IMR-90 (cell line): ENCODE measurements around the gene CREB5. TPM values are rescaled to one million over a fixed set of nuclear protein-coding genes. Genes with fewer than 3 reads are reported as not detected.

Experiments
- ATAC-seq: fragments of 200-7000 bp; cut with Tn5 transposase; 2 replicates; pipeline ENCODE4 v1.9.1; 2020; ENCODE audit warnings: low read depth, mild to moderate bottlenecking, moderate library complexity
- BruUV-seq: library from RNA; stranded (reverse); fragments of 400-500 nt; replicated peaks from 2 replicates; lab custom pipeline; 2021; lab: Mats Ljungman, UMichigan
- CTCF ChIA-PET: fragments of 300-600 bp; formaldehyde crosslinking; extraction: SDS; loops from one replicate; lab custom pipeline; 2021; ENCODE audit warnings: antibody characterized with exemption; lab: Yijun Ruan, JAX
- POLR2A ChIA-PET: fragments of 300-600 bp; sonication (Branson Sonifier 250); formaldehyde crosslinking; loops from one replicate; lab custom pipeline; 2022; ENCODE audit warnings: antibody characterized with exemption; ENCODE audit not compliant: unreplicated experiment; lab: Charles Lee
- DNase-seq: peaks from one replicate; pipeline ENCODE4 v3.0.0; 2013
- H2AFZ ChIP-seq: replicated peaks from 2 replicates; pipeline ENCODE3; 2013; ENCODE audit warnings: low read length, mild to moderate bottlenecking; ENCODE audit not compliant: poor library complexity
- H2AK5ac ChIP-seq: 2 replicates; pipeline ENCODE4 v1.6.1; 2013; ENCODE audit warnings: low read depth, low read length, inconsistent platforms
- H2AK9ac ChIP-seq: replicated peaks from 2 replicates; pipeline ENCODE3; 2013; ENCODE audit warnings: mild to moderate bottlenecking, low read depth, low read length, moderate library complexity; ENCODE audit not compliant: poor library complexity
- H2BK120ac ChIP-seq: 2 replicates; pipeline ENCODE4 v1.6.1; 2013; ENCODE audit warnings: low read depth, low read length, inconsistent platforms
- H2BK15ac ChIP-seq: 3 replicates; pipeline ENCODE4 v1.6.1; 2013; ENCODE audit warnings: low read depth, low read length, inconsistent platforms
- H2BK20ac ChIP-seq: 2 replicates; pipeline ENCODE4 v1.6.1; 2013; ENCODE audit warnings: low read depth, mild to moderate bottlenecking, inconsistent platforms, low read length, moderate library complexity
- H2BK5ac ChIP-seq: 2 replicates; pipeline ENCODE4 v1.6.1; 2013; ENCODE audit warnings: mild to moderate bottlenecking, low read depth, low read length, inconsistent platforms; ENCODE audit not compliant: poor library complexity, severe bottlenecking
- H3K14ac ChIP-seq: replicated peaks from 2 replicates; pipeline ENCODE4 v1.6.1; 2013; ENCODE audit warnings: low read depth, low read length, inconsistent platforms
- H3K18ac ChIP-seq: 2 replicates; pipeline ENCODE4 v1.6.1; 2013; ENCODE audit warnings: low read depth, low read length, control low read depth
- H3K23ac ChIP-seq: 2 replicates; pipeline ENCODE4 v1.6.1; 2013; ENCODE audit warnings: low read depth, low read length, inconsistent platforms
- H3K27ac ChIP-seq: 2 replicates; pipeline ENCODE4 v1.5.1; 2013; ENCODE audit warnings: mild to moderate bottlenecking, control low read depth, low read length; ENCODE audit not compliant: insufficient read depth
- H3K27me3 ChIP-seq: 2 replicates; pipeline ENCODE4 v1.6.1; 2013; ENCODE audit warnings: low read length; ENCODE audit not compliant: control insufficient read depth, insufficient read depth
- H3K36me3 ChIP-seq: 2 replicates; pipeline ENCODE4 v1.6.1; 2013; ENCODE audit warnings: low read length, mixed read lengths; ENCODE audit not compliant: control insufficient read depth, insufficient read depth
- H3K4ac ChIP-seq: 2 replicates; pipeline ENCODE4 v1.6.1; 2013; ENCODE audit warnings: low read depth, low read length, inconsistent platforms
- H3K4me1 ChIP-seq: 2 replicates; pipeline ENCODE4 v1.6.1; 2013; ENCODE audit warnings: low read length, mixed read lengths; ENCODE audit not compliant: control insufficient read depth, insufficient read depth
- H3K4me2 ChIP-seq: 2 replicates; pipeline ENCODE4 v1.6.1; 2013; ENCODE audit warnings: low read depth, mild to moderate bottlenecking, control low read depth, low read length, moderate library complexity
- H3K4me3 ChIP-seq: 2 replicates; pipeline ENCODE4 v1.5.1; 2013; ENCODE audit warnings: low read depth, mild to moderate bottlenecking, control low read depth, low read length, moderate library complexity; ENCODE audit not compliant: insufficient read depth
- H3K56ac ChIP-seq: 2 replicates; pipeline ENCODE4 v1.6.1; 2013; ENCODE audit warnings: low read length, inconsistent platforms; ENCODE audit not compliant: insufficient read depth; ENCODE audit errors: extremely low read depth
- H3K79me1 ChIP-seq, 2 experiments: 2 replicates each; pipeline ENCODE4 v1.6.1; 2013; ENCODE audit warnings: low read length in 2 of 2, inconsistent platforms in 1 of 2, low read depth in 1 of 2
- H3K9ac ChIP-seq: 2 replicates; pipeline ENCODE4 v1.6.1; 2013; ENCODE audit warnings: low read depth, low read length, control low read depth
- H3K9me1 ChIP-seq: 2 replicates; pipeline ENCODE4 v1.6.1; 2013; ENCODE audit warnings: low read length, inconsistent platforms; ENCODE audit not compliant: insufficient read depth
- H3K9me3 ChIP-seq: 2 replicates; pipeline ENCODE4 v1.6.1; 2013; ENCODE audit warnings: low read length; ENCODE audit not compliant: control insufficient read depth, insufficient read depth
- H4K20me1 ChIP-seq: 2 replicates; pipeline ENCODE4 v1.6.1; 2013; ENCODE audit warnings: low read length, inconsistent platforms; ENCODE audit not compliant: insufficient read depth
- H4K5ac ChIP-seq: 2 replicates; pipeline ENCODE4 v1.6.1; 2013; ENCODE audit warnings: mild to moderate bottlenecking, low read depth, low read length, control low read depth
- H4K8ac ChIP-seq, 2 experiments: 2 replicates each; pipeline ENCODE4 v1.6.1; 2013; ENCODE audit warnings: low read depth in 2 of 2, low read length in 2 of 2, control low read depth in 1 of 2, inconsistent platforms in 1 of 2
- H4K91ac ChIP-seq: 2 replicates; pipeline ENCODE4 v1.6.1; 2013; ENCODE audit warnings: low read depth, low read length, inconsistent platforms; ENCODE audit not compliant: insufficient read depth
- BHLHE40 ChIP-seq: fragments of 150-350 bp; IDR thresholded peaks from 2 replicates; pipeline ENCODE4 v1.6.1; 2016; ENCODE audit warnings: mild to moderate bottlenecking, low read depth, low read length
- CEBPB ChIP-seq: IDR thresholded peaks from 2 replicates; pipeline ENCODE4 v1.6.1; 2012; ENCODE audit warnings: low read depth, low read length, improper control_type of control experiment
- CHD1 ChIP-seq: IDR thresholded peaks from 2 replicates; pipeline ENCODE4 v1.6.1; 2012; ENCODE audit warnings: low read depth, low read length, improper control_type of control experiment
- FOS ChIP-seq: fragments of 150-350 bp; IDR thresholded peaks from 2 replicates; pipeline ENCODE4 v1.6.1; 2016; ENCODE audit warnings: low read depth, low read length
- MAFK ChIP-seq: IDR thresholded peaks from 2 replicates; pipeline ENCODE4 v1.6.1; 2012; ENCODE audit warnings: low read depth, low read length, improper control_type of control experiment
- MAZ ChIP-seq: IDR thresholded peaks from 2 replicates; pipeline ENCODE4 v1.6.1; 2012; ENCODE audit warnings: low read depth, mild to moderate bottlenecking, low read length, improper control_type of control experiment, moderate library complexity, borderline replicate concordance
- MXI1 ChIP-seq: IDR thresholded peaks from 2 replicates; pipeline ENCODE4 v1.6.1; 2012; ENCODE audit warnings: low read depth, mild to moderate bottlenecking, low read length, moderate library complexity, borderline replicate concordance
- NFE2L2 ChIP-seq: fragments of 150-350 bp; IDR thresholded peaks from 2 replicates; pipeline ENCODE4 v1.6.1; 2016; ENCODE audit warnings: low read depth, mild to moderate bottlenecking, low read length
- POLR2A ChIP-seq: IDR thresholded peaks from 2 replicates; pipeline ENCODE4 v1.6.1; 2012; ENCODE audit warnings: mild to moderate bottlenecking, low read depth, low read length
- RAD21 ChIP-seq: IDR thresholded peaks from 2 replicates; pipeline ENCODE4 v1.6.1; 2012; ENCODE audit warnings: low read length, improper control_type of control experiment
- RCOR1 ChIP-seq: IDR thresholded peaks from 2 replicates; pipeline ENCODE4 v1.6.1; 2012; ENCODE audit warnings: mild to moderate bottlenecking, low read length, improper control_type of control experiment; ENCODE audit not compliant: insufficient replicate concordance
- RFX5 ChIP-seq: IDR thresholded peaks from 2 replicates; pipeline ENCODE4 v1.8.0; 2012; ENCODE audit warnings: low read depth, mild to moderate bottlenecking, low read length, moderate library complexity
- SMC3 ChIP-seq: fragments of 150-350 bp; IDR thresholded peaks from 2 replicates; pipeline ENCODE4 v1.6.1; 2016; ENCODE audit warnings: low read depth, mild to moderate bottlenecking, antibody characterized with exemption, low read length, moderate library complexity
- USF2 ChIP-seq: fragments of 150-350 bp; IDR thresholded peaks from 2 replicates; pipeline ENCODE4 v1.6.1; 2017; ENCODE audit warnings: mild to moderate bottlenecking, antibody characterized with exemption, low read length, low read depth
- WGBS, 2 experiments: methylation state at CpG; one replicate each; pipeline versions ENCODE4 v1.1.5 to v1.1.7; 2013; ENCODE audit warnings: missing lambda C conversion rate in 2 of 2; ENCODE audit not compliant: insufficient read length in 1 of 2; ENCODE audit errors: extremely low coverage in 2 of 2; 5-methylcytosine and 5-hydroxymethylcytosine counted together
- dilution Hi-C: fragments of 300-500 bp; cut with HindIII; formaldehyde crosslinking; loops from one replicate; pipeline ENCODE4 v1.14.3; 2018; ENCODE audit warnings: low sequenced_read_pairs; ENCODE audit not compliant: unreplicated experiment
- in situ Hi-C: fragments of 300-500 bp; cut with MboI; formaldehyde crosslinking; loops from 3 replicates; pipeline ENCODE4 v1.14.3; 2019; ENCODE audit warnings: low sequenced_read_pairs, inconsistent platforms, mixed read lengths
- intact Hi-C: fragments of 100-400 bp; cut with micrococcal nuclease; formaldehyde crosslinking; loops from 2 replicates; pipeline ENCODE4 v1.10.0; 2022
- polyA plus RNA-seq, 3 experiments: library from polyadenylated mRNA; depleted of rRNA; stranded (reverse); fragments of >200 nt; gene quantifications; 2 replicates each; pipeline ENCODE4 v1.2.3, GENCODE V29; 2012; ENCODE audit warnings: low replicate concordance in 1 of 3
- total RNA-seq: library from RNA; depleted of rRNA; stranded (reverse); fragments of >200 nt; gene quantifications from 2 replicates; pipeline ENCODE4 v1.2.3, GENCODE V29; 2012
- TF ChIP-seq, protein P1 (sequence below): conservative IDR thresholded peaks from 2 replicates; pipeline ENCODE4 v1.5.1; 2012; ENCODE audit warnings: mild to moderate bottlenecking, low read depth, low read length, improper control_type of control experiment
- TF ChIP-seq, protein P2 (sequence below): fragments of 150-350 bp; IDR thresholded peaks from 2 replicates; pipeline ENCODE4 v1.6.1; 2016; ENCODE audit warnings: low read depth, mild to moderate bottlenecking, low read length, moderate library complexity, borderline replicate concordance

Gene CREB5
- total and polyA plus RNA-seq, 2 of the 4 experiments (the other 2 are of a cell fraction): 7.3 to 13.1 TPM

DNA sequence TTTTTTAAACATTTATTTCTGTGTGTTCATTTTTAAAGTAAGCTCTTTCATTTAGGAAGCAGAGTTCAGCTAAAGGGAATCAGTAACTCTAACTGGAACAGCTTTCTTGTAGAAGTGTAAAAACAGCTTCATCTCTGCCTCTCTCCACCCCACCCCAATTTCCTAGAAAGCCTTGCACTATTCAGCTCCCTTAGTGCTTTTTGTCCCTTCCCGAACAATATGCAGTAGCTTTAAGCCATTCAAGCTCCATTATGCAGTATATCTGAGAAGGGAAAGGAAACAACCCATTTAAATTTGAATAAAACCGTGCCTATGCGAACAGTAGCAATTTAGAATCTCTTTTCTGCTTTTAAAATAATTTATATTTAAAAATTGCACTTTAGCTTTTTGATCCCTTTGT lies 411.3 kb downstream of the CREB5 start:
- dilution Hi-C loops: no loop called here
- no peak for ATAC-seq
- peaks cover 5% of the 10 kb centered on the region for H3K36me3 ChIP-seq

More for the DNA sequence above, 411.3 kb downstream of the CREB5 start:
- Histone ChIP-seq H3K4me3 (no peak overlapping the region), H3K14ac (no peak overlapping the region), H3K56ac (no peak overlapping the region), H2BK20ac (no peak overlapping the region), H3K4me1 (no peaks in the 10 kb centered on the region), H3K9me1 (no peaks in the 10 kb centered on the region), H3K9ac (no peak overlapping the region), H2AK9ac (no peak overlapping the region), H2BK5ac (no peak overlapping the region), H3K4ac (no peak overlapping the region), H4K5ac (no peak overlapping the region), H3K27me3 (no peaks in the 10 kb centered on the region; the same call in 1 of the 2 replicates), H4K20me1 (no peaks in the 10 kb centered on the region), H2BK15ac (no peak overlapping the region), H3K23ac (no peak overlapping the region), H4K8ac (no peak overlapping the region), H3K4me2 (no peak overlapping the region), H3K9me3 (no peaks in the 10 kb centered on the region), H3K18ac (no peak overlapping the region), H3K27ac (no peak overlapping the region), H2AFZ (no peak overlapping the region), H4K91ac (no peak overlapping the region), H2BK120ac (no peak overlapping the region), H2AK5ac (no peak overlapping the region), H3K79me1 (no peaks in the 10 kb centered on the region)
- ChIA-PET CTCF (interaction anchor here (0.9 kb wide), 2 partner anchors 16 to 19 kb away, joined by 3 to 4 read pairs; no protein-coding TSS in a partner anchor), POLR2A (no interaction called here)
- no TSS peak for BruUV-seq
- no peak for DNase-seq
- TF ChIP-seq MXI1 (no peak), BHLHE40 (no peak), SMC3 (no peak), FOS (no peak), RFX5 (no peak), USF2 (no peak), MAFK (no peak), POLR2A (no peak), MAZ (no peak), CEBPB (no peak), NFE2L2 (no peak), CHD1 (no peak), RAD21 (no peak), RCOR1 (no peak)
- TF ChIP-seq, protein P1, sequence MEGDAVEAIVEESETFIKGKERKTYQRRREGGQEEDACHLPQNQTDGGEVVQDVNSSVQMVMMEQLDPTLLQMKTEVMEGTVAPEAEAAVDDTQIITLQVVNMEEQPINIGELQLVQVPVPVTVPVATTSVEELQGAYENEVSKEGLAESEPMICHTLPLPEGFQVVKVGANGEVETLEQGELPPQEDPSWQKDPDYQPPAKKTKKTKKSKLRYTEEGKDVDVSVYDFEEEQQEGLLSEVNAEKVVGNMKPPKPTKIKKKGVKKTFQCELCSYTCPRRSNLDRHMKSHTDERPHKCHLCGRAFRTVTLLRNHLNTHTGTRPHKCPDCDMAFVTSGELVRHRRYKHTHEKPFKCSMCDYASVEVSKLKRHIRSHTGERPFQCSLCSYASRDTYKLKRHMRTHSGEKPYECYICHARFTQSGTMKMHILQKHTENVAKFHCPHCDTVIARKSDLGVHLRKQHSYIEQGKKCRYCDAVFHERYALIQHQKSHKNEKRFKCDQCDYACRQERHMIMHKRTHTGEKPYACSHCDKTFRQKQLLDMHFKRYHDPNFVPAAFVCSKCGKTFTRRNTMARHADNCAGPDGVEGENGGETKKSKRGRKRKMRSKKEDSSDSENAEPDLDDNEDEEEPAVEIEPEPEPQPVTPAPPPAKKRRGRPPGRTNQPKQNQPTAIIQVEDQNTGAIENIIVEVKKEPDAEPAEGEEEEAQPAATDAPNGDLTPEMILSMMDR: no peak
- TF ChIP-seq, protein P2, sequence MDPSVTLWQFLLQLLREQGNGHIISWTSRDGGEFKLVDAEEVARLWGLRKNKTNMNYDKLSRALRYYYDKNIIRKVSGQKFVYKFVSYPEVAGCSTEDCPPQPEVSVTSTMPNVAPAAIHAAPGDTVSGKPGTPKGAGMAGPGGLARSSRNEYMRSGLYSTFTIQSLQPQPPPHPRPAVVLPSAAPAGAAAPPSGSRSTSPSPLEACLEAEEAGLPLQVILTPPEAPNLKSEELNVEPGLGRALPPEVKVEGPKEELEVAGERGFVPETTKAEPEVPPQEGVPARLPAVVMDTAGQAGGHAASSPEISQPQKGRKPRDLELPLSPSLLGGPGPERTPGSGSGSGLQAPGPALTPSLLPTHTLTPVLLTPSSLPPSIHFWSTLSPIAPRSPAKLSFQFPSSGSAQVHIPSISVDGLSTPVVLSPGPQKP: no peak
- no CpG with 5 or more reads among the region's 3 CpGs for WGBS, 2 experiments
- intact Hi-C loops: no loop called here
- in situ Hi-C loops: no loop called here
